IMR-90 (cell line): ENCODE measurements around the gene TAS1R1. TPM values are rescaled to one million over a fixed set of nuclear protein-coding genes. Genes with fewer than 3 reads are reported as not detected.
A peak's percentile ranks its signal among the peaks of the same experiment; 100 is the strongest.

Source experiments
- ATAC-seq: fragments of 200-7000 bp; cut with Tn5 transposase; 2 replicates; pipeline ENCODE4 v1.9.1; 2020; ENCODE audit warnings: low read depth, mild to moderate bottlenecking, moderate library complexity
- BruUV-seq: library from RNA; stranded (reverse); fragments of 400-500 nt; replicated peaks from 2 replicates; lab custom pipeline; 2021; lab: Mats Ljungman, UMichigan
- CTCF ChIA-PET: fragments of 300-600 bp; formaldehyde crosslinking; extraction: SDS; loops from one replicate; lab custom pipeline; 2021; ENCODE audit warnings: antibody characterized with exemption; lab: Yijun Ruan, JAX
- POLR2A ChIA-PET: fragments of 300-600 bp; sonication (Branson Sonifier 250); formaldehyde crosslinking; loops from one replicate; lab custom pipeline; 2022; ENCODE audit warnings: antibody characterized with exemption; ENCODE audit not compliant: unreplicated experiment; lab: Charles Lee
- DNase-seq: peaks from one replicate; pipeline ENCODE4 v3.0.0; 2013
- H2AFZ ChIP-seq: replicated peaks from 2 replicates; pipeline ENCODE3; 2013; ENCODE audit warnings: low read length, mild to moderate bottlenecking; ENCODE audit not compliant: poor library complexity
- H2AK5ac ChIP-seq: 2 replicates; pipeline ENCODE4 v1.6.1; 2013; ENCODE audit warnings: low read depth, low read length, inconsistent platforms
- H2AK9ac ChIP-seq: replicated peaks from 2 replicates; pipeline ENCODE3; 2013; ENCODE audit warnings: mild to moderate bottlenecking, low read depth, low read length, moderate library complexity; ENCODE audit not compliant: poor library complexity
- H2BK120ac ChIP-seq: 2 replicates; pipeline ENCODE4 v1.6.1; 2013; ENCODE audit warnings: low read depth, low read length, inconsistent platforms
- H2BK15ac ChIP-seq: 3 replicates; pipeline ENCODE4 v1.6.1; 2013; ENCODE audit warnings: low read depth, low read length, inconsistent platforms
- H2BK20ac ChIP-seq: 2 replicates; pipeline ENCODE4 v1.6.1; 2013; ENCODE audit warnings: low read depth, mild to moderate bottlenecking, inconsistent platforms, low read length, moderate library complexity
- H2BK5ac ChIP-seq: 2 replicates; pipeline ENCODE4 v1.6.1; 2013; ENCODE audit warnings: mild to moderate bottlenecking, low read depth, low read length, inconsistent platforms; ENCODE audit not compliant: poor library complexity, severe bottlenecking
- H3K14ac ChIP-seq: replicated peaks from 2 replicates; pipeline ENCODE4 v1.6.1; 2013; ENCODE audit warnings: low read depth, low read length, inconsistent platforms
- H3K18ac ChIP-seq: 2 replicates; pipeline ENCODE4 v1.6.1; 2013; ENCODE audit warnings: low read depth, low read length, control low read depth
- H3K23ac ChIP-seq: 2 replicates; pipeline ENCODE4 v1.6.1; 2013; ENCODE audit warnings: low read depth, low read length, inconsistent platforms
- H3K27ac ChIP-seq: 2 replicates; pipeline ENCODE4 v1.5.1; 2013; ENCODE audit warnings: mild to moderate bottlenecking, control low read depth, low read length; ENCODE audit not compliant: insufficient read depth
- H3K27me3 ChIP-seq: 2 replicates; pipeline ENCODE4 v1.6.1; 2013; ENCODE audit warnings: low read length; ENCODE audit not compliant: control insufficient read depth, insufficient read depth
- H3K36me3 ChIP-seq: 2 replicates; pipeline ENCODE4 v1.6.1; 2013; ENCODE audit warnings: low read length, mixed read lengths; ENCODE audit not compliant: control insufficient read depth, insufficient read depth
- H3K4ac ChIP-seq: 2 replicates; pipeline ENCODE4 v1.6.1; 2013; ENCODE audit warnings: low read depth, low read length, inconsistent platforms
- H3K4me1 ChIP-seq: 2 replicates; pipeline ENCODE4 v1.6.1; 2013; ENCODE audit warnings: low read length, mixed read lengths; ENCODE audit not compliant: control insufficient read depth, insufficient read depth
- H3K4me2 ChIP-seq: 2 replicates; pipeline ENCODE4 v1.6.1; 2013; ENCODE audit warnings: low read depth, mild to moderate bottlenecking, control low read depth, low read length, moderate library complexity
- H3K4me3 ChIP-seq: 2 replicates; pipeline ENCODE4 v1.5.1; 2013; ENCODE audit warnings: low read depth, mild to moderate bottlenecking, control low read depth, low read length, moderate library complexity; ENCODE audit not compliant: insufficient read depth
- H3K56ac ChIP-seq: 2 replicates; pipeline ENCODE4 v1.6.1; 2013; ENCODE audit warnings: low read length, inconsistent platforms; ENCODE audit not compliant: insufficient read depth; ENCODE audit errors: extremely low read depth
- H3K79me1 ChIP-seq, 2 experiments: 2 replicates each; pipeline ENCODE4 v1.6.1; 2013; ENCODE audit warnings: low read length in 2 of 2, inconsistent platforms in 1 of 2, low read depth in 1 of 2
- H3K9ac ChIP-seq: 2 replicates; pipeline ENCODE4 v1.6.1; 2013; ENCODE audit warnings: low read depth, low read length, control low read depth
- H3K9me1 ChIP-seq: 2 replicates; pipeline ENCODE4 v1.6.1; 2013; ENCODE audit warnings: low read length, inconsistent platforms; ENCODE audit not compliant: insufficient read depth
- H3K9me3 ChIP-seq: 2 replicates; pipeline ENCODE4 v1.6.1; 2013; ENCODE audit warnings: low read length; ENCODE audit not compliant: control insufficient read depth, insufficient read depth
- H4K20me1 ChIP-seq: 2 replicates; pipeline ENCODE4 v1.6.1; 2013; ENCODE audit warnings: low read length, inconsistent platforms; ENCODE audit not compliant: insufficient read depth
- H4K5ac ChIP-seq: 2 replicates; pipeline ENCODE4 v1.6.1; 2013; ENCODE audit warnings: mild to moderate bottlenecking, low read depth, low read length, control low read depth
- H4K8ac ChIP-seq, 2 experiments: 2 replicates each; pipeline ENCODE4 v1.6.1; 2013; ENCODE audit warnings: low read depth in 2 of 2, low read length in 2 of 2, control low read depth in 1 of 2, inconsistent platforms in 1 of 2
- H4K91ac ChIP-seq: 2 replicates; pipeline ENCODE4 v1.6.1; 2013; ENCODE audit warnings: low read depth, low read length, inconsistent platforms; ENCODE audit not compliant: insufficient read depth
- MAZ ChIP-seq: IDR thresholded peaks from 2 replicates; pipeline ENCODE4 v1.6.1; 2012; ENCODE audit warnings: low read depth, mild to moderate bottlenecking, low read length, improper control_type of control experiment, moderate library complexity, borderline replicate concordance
- WGBS, 2 experiments: methylation state at CpG; one replicate each; pipeline versions ENCODE4 v1.1.5 to v1.1.7; 2013; ENCODE audit warnings: missing lambda C conversion rate in 2 of 2; ENCODE audit not compliant: insufficient read length in 1 of 2; ENCODE audit errors: extremely low coverage in 2 of 2; 5-methylcytosine and 5-hydroxymethylcytosine counted together
- dilution Hi-C: fragments of 300-500 bp; cut with HindIII; formaldehyde crosslinking; loops from one replicate; pipeline ENCODE4 v1.14.3; 2018; ENCODE audit warnings: low sequenced_read_pairs; ENCODE audit not compliant: unreplicated experiment
- in situ Hi-C: fragments of 300-500 bp; cut with MboI; formaldehyde crosslinking; loops from 3 replicates; pipeline ENCODE4 v1.14.3; 2019; ENCODE audit warnings: low sequenced_read_pairs, inconsistent platforms, mixed read lengths
- intact Hi-C: fragments of 100-400 bp; cut with micrococcal nuclease; formaldehyde crosslinking; loops from 2 replicates; pipeline ENCODE4 v1.10.0; 2022
- polyA plus RNA-seq, 3 experiments: library from polyadenylated mRNA; depleted of rRNA; stranded (reverse); fragments of >200 nt; gene quantifications; 2 replicates each; pipeline ENCODE4 v1.2.3, GENCODE V29; 2012; ENCODE audit warnings: low replicate concordance in 1 of 3
- total RNA-seq: library from RNA; depleted of rRNA; stranded (reverse); fragments of >200 nt; gene quantifications from 2 replicates; pipeline ENCODE4 v1.2.3, GENCODE V29; 2012

TAS1R1 gene
- total and polyA plus RNA-seq, 2 of the 4 experiments (the other 2 are of a cell fraction): 0.05 TPM; not detected in 1

- H3K18ac ChIP-seq: no peak overlapping the region
- H3K9ac ChIP-seq: no peak overlapping the region
Measured at GRCh38 chr1:6586404-6586816, 31.3 kb downstream of the TAS1R1 start.

More at GRCh38 chr1:6586404-6586816, 31.3 kb downstream of the TAS1R1 start:
- Histone ChIP-seq H2BK15ac (no peak overlapping the region), H3K79me1 (peaks cover 9 to 54% of the 10 kb centered on the region in 2 experiments), H3K4me3 (no peak overlapping the region), H3K4me1 (no peaks in the 10 kb centered on the region), H4K20me1 (peaks cover 42% of the 10 kb centered on the region), H3K14ac (no peak overlapping the region), H2AK5ac (no peak overlapping the region), H3K4me2 (no peak overlapping the region), H3K36me3 (peaks cover 43% of the 10 kb centered on the region), H2AFZ (peak overlapping the region; percentile 43), H3K27ac (no peak overlapping the region), H2BK120ac (no peak overlapping the region), H4K5ac (no peak overlapping the region), H3K4ac (no peak overlapping the region), H4K8ac (no peak overlapping the region), H2BK5ac (no peak overlapping the region), H2AK9ac (no peak overlapping the region), H3K9me3 (no peaks in the 10 kb centered on the region), H3K23ac (no peak overlapping the region), H2BK20ac (no peak overlapping the region), H4K91ac (no peak overlapping the region), H3K56ac (no peak overlapping the region), H3K9me1 (peaks cover 11% of the 10 kb centered on the region; the same call in 1 of the 2 replicates), H3K27me3 (no peaks in the 10 kb centered on the region)
- intact Hi-C loops (no loop called here), in situ Hi-C loops (no loop called here), dilution Hi-C loops (no loop called here)
- no peak for ATAC-seq
- no TSS peak for BruUV-seq
- 92% methylated on average over 2 of the region's 11 CpGs; no CpG with 5 or more reads in 1 of the 2 experiments for WGBS, 2 experiments
- ChIA-PET POLR2A (no interaction called here), CTCF (no interaction called here)
- no peak for TF ChIP-seq MAZ
- no peak for DNase-seq
